Left ventricle myocardium superior (tissue), 1 donor: Measurements from ENCODE around the gene SWAP70. TPM values are rescaled to one million over a fixed set of nuclear protein-coding genes. Genes with fewer than 3 reads are reported as not detected.
A peak's percentile ranks its signal among the peaks of the same experiment; 100 is the strongest.
"Not testable (repeated sequence)": the region's sequence is repeated elsewhere in the genome, so short reads cannot be mapped to it uniquely, and the experiment has no call there.

Experiments
- ATAC-seq: fragments of 200-7000 bp; cut with Tn5 transposase; one replicate; pipeline ENCODE4 v1.9.1; 2020; ENCODE audit warnings: mild to moderate bottlenecking, moderate library complexity
- DNase-seq: peaks from one replicate; pipeline ENCODE4 v3.0.0-alpha.2; 2020
- intact Hi-C: fragments of 100-400 bp; cut with micrococcal nuclease; formaldehyde crosslinking; loops from one replicate; pipeline ENCODE4 v1.11.0; 2022
- total RNA-seq: library from RNA; stranded (reverse); fragmentation: NEBNext Ultra II Directional; extraction: Animal tissue kit (Norgen Biotek cat#: 25700); gene quantifications from one replicate; pipeline ENCODE4 v1.2.1, GENCODE V29; 2021
- donor health status: DM: no; HTN: yes; CAD: no; lungs with severe emphysema.

The SWAP70 gene
- total RNA-seq, 1 donor from 2014 or later: 25.0 TPM

GRCh38 chr11:9739123-9739900 lies 75.4 kb downstream of the SWAP70 start:
- ATAC-seq (no peak), DNase-seq (no peak)
- intact Hi-C loops: no loop called here

GRCh38 chr11:9740202-9740883 lies 76.5 kb downstream of the SWAP70 start:
- intact Hi-C loops: no loop called here
- DNase-seq (no peak), ATAC-seq (no peak)

- intact Hi-C loops: no loop called here
- DNase-seq: no peak
- no peak for ATAC-seq
Measured at GRCh38 chr11:9741260-9741659, 77.4 kb downstream of the SWAP70 start.

GRCh38 chr11:9743512-9743911 lies 79.6 kb downstream of the SWAP70 start:
- DNase-seq, intact Hi-C loops, ATAC-seq: not testable (repeated sequence)

GRCh38 chr11:9745411-9746211 lies 81.7 kb downstream of the SWAP70 start:
- intact Hi-C loops: loop anchor here (5.0 kb wide), 1 partner anchor 133 kb away; no protein-coding TSS in a partner anchor
- ATAC-seq: no peak

GRCh38 chr11:9747229-9747628 lies 83.4 kb downstream of the SWAP70 start:
- ATAC-seq: no peak
- intact Hi-C loops: loop anchor here (5.0 kb wide), 1 partner anchor 135 kb away; no protein-coding TSS in a partner anchor

More at GRCh38 chr11:9745411-9746211, 81.7 kb downstream of the SWAP70 start:
- no peak for DNase-seq

GRCh38 chr11:9747828-9748227 lies 84.0 kb downstream of the SWAP70 start:
- DNase-seq (no peak), ATAC-seq (no peak)
- intact Hi-C loops: loop anchor here (5.0 kb wide), 1 partner anchor 136 kb away; no protein-coding TSS in a partner anchor

More at GRCh38 chr11:9747229-9747628, 83.4 kb downstream of the SWAP70 start:
- DNase-seq: no peak

- intact Hi-C loops: loop anchor here (5.0 kb wide), 1 partner anchor 136 kb away; no protein-coding TSS in a partner anchor
- ATAC-seq (peak; percentile 86), DNase-seq (peak; percentile 51)
Measured at GRCh38 chr11:9748361-9748970, 84.6 kb downstream of the SWAP70 start.

- intact Hi-C loops: loop anchor here (10.0 kb wide), 1 partner anchor 574 kb away; no protein-coding TSS in a partner anchor
- ATAC-seq: no peak
Measured at GRCh38 chr11:9750551-9750950, 86.7 kb downstream of the SWAP70 start.

GRCh38 chr11:9752091-9752490 lies 88.2 kb downstream of the SWAP70 start:
- intact Hi-C loops: loop anchor here (10.0 kb wide), 1 partner anchor 573 kb away; no protein-coding TSS in a partner anchor
- ATAC-seq (peak; percentile 70), DNase-seq (peak; percentile 76)

More at GRCh38 chr11:9750551-9750950, 86.7 kb downstream of the SWAP70 start:
- no peak for DNase-seq

GRCh38 chr11:9753021-9753420 lies 89.1 kb downstream of the SWAP70 start:
- ATAC-seq (no peak), DNase-seq (no peak)
- intact Hi-C loops: loop anchor here (10.0 kb wide), 1 partner anchor 572 kb away; no protein-coding TSS in a partner anchor

- intact Hi-C loops: loop anchor here (10.0 kb wide), 1 partner anchor 571 kb away; no protein-coding TSS in a partner anchor
- ATAC-seq: no peak
- DNase-seq: no peak
Measured at GRCh38 chr11:9754010-9754471, 90.2 kb downstream of the SWAP70 start.

GRCh38 chr11:9755561-9756185 lies 91.8 kb downstream of the SWAP70 start:
- intact Hi-C loops: loop anchor here (5.0 to 10.0 kb wide), 2 partner anchors 217 to 569 kb away; no protein-coding TSS in a partner anchor
- ATAC-seq (no peak), DNase-seq (no peak)

- DNase-seq: no peak
- intact Hi-C loops: loop anchor here (5.0 to 10.0 kb wide), 2 partner anchors 216 to 568 kb away; no protein-coding TSS in a partner anchor
- no peak for ATAC-seq
Measured at GRCh38 chr11:9756461-9756860, 92.6 kb downstream of the SWAP70 start.

- ATAC-seq (no peak), DNase-seq (no peak)
- intact Hi-C loops: loop anchor here (5.0 to 10.0 kb wide), 2 partner anchors 215 to 568 kb away; no protein-coding TSS in a partner anchor
Measured at GRCh38 chr11:9756878-9757277, 93.0 kb downstream of the SWAP70 start.

GRCh38 chr11:9757809-9758636 lies 94.1 kb downstream of the SWAP70 start:
- ATAC-seq: peak; percentile 72
- DNase-seq: peak; percentile 95
- intact Hi-C loops: loop anchor here (5.0 to 10.0 kb wide), 2 partner anchors 214 to 567 kb away; no protein-coding TSS in a partner anchor
